HEK293 (cell line): ENCODE results near the gene ZBTB18.

ENCODE experiments used
- CTCF ChIP-seq: fragments of 450-650 bp; formaldehyde crosslinking; IDR thresholded peaks from 2 replicates; pipeline ENCODE4 v1.5.1; 2016; ENCODE audit warnings: missing biosample characterization, missing genetic modification characterization
- REST ChIP-seq: fragments of 450-650 bp; formaldehyde crosslinking; IDR thresholded peaks from 2 replicates; pipeline ENCODE4 v1.5.1; 2016; ENCODE audit warnings: missing biosample characterization, missing genetic modification characterization
- SCRT2 ChIP-seq: fragments of 450-650 bp; formaldehyde crosslinking; IDR thresholded peaks from 2 replicates; pipeline ENCODE4 v1.5.1; 2016; ENCODE audit warnings: missing biosample characterization, missing genetic modification characterization
- YY1 ChIP-seq: fragments of 450-650 bp; formaldehyde crosslinking; IDR thresholded peaks from 2 replicates; pipeline ENCODE4 v1.5.1; 2018; ENCODE audit warnings: missing biosample characterization, missing genetic modification characterization
- ZBTB44 ChIP-seq: fragments of 450-650 bp; IDR thresholded peaks from 2 replicates; pipeline ENCODE4 v1.5.1; 2018; ENCODE audit warnings: missing biosample characterization, mild to moderate bottlenecking, missing genetic modification characterization
- ZNF184 ChIP-seq: fragments of 450-650 bp; IDR thresholded peaks from 2 replicates; pipeline ENCODE4 v1.5.1; 2018; ENCODE audit warnings: missing biosample characterization, mild to moderate bottlenecking, missing genetic modification characterization
- ZNF23 ChIP-seq: fragments of 450-650 bp; formaldehyde crosslinking; IDR thresholded peaks from 2 replicates; pipeline ENCODE4 v1.5.1; 2016; ENCODE audit warnings: missing biosample characterization, missing genetic modification characterization, borderline replicate concordance
- ZNF239 ChIP-seq: fragments of 450-650 bp; formaldehyde crosslinking; IDR thresholded peaks from 2 replicates; pipeline ENCODE4 v1.5.1; 2016; ENCODE audit warnings: missing biosample characterization, missing genetic modification characterization
- ZNF302 ChIP-seq: fragments of 450-650 bp; formaldehyde crosslinking; IDR thresholded peaks from 2 replicates; pipeline ENCODE4 v1.5.1; 2016; ENCODE audit warnings: missing biosample characterization, missing genetic modification characterization, low read depth
- ZNF362 ChIP-seq: fragments of 450-650 bp; formaldehyde crosslinking; IDR thresholded peaks from 2 replicates; pipeline ENCODE4 v1.5.1; 2016; ENCODE audit warnings: missing biosample characterization, missing genetic modification characterization
- ZNF639 ChIP-seq: fragments of 450-650 bp; formaldehyde crosslinking; IDR thresholded peaks from 2 replicates; pipeline ENCODE4 v1.5.1; 2016; ENCODE audit warnings: missing biosample characterization, missing genetic modification characterization

GRCh38 chr1:244082969-244083368, 31.9 kb downstream of the ZBTB18 start:
- TF ChIP-seq CTCF (tag by site-specific recombination) (no peak), ZNF23 (tag by site-specific recombination) (no peak), ZBTB44 (tag by site-specific recombination) (no peak), REST (tag by site-specific recombination) (no peak), ZNF362 (tag by site-specific recombination) (no peak), ZNF639 (tag by site-specific recombination) (no peak), ZNF184 (no peak), ZNF239 (tag by site-specific recombination) (no peak), YY1 (no peak), ZNF302 (tag by site-specific recombination) (no peak), SCRT2 (tag by site-specific recombination) (no peak)
